ENCODE data around the gene TMEM151B.
A peak's percentile ranks its signal among the peaks of the same experiment; 100 is the strongest.
"Not testable (repeated sequence)": the region's sequence is repeated elsewhere in the genome, so short reads cannot be mapped to it uniquely, and the experiment has no call there.

The TMEM151B gene

GRCh38 chr6:44309092-44309491 is 38.8 kb downstream of the TMEM151B start:
- DNase-seq, result no peak

- no peak for DNase-seq
These were observed 39.4 kb downstream of the TMEM151B start for GRCh38 chr6:44309631-44310030.

- no peak for DNase-seq
These were observed 40.0 kb downstream of the TMEM151B start for GRCh38 chr6:44310241-44310640.

GRCh38 chr6:44311304-44311703 is 41.1 kb downstream of the TMEM151B start:
- DNase-seq, result no peak

- DNase-seq, result no peak
These were observed 41.5 kb downstream of the TMEM151B start for GRCh38 chr6:44311767-44312166.

GRCh38 chr6:44312901-44313788 is 42.9 kb downstream of the TMEM151B start, which contains the start of gene AARS2:
TSS of gene AARS2 (minus strand) at chr6:44313347. CDS start at chr6:44313323, 24 bp downstream.
- peak; percentile 89 for DNase-seq

- DNase-seq, result not testable (repeated sequence)
These were observed 44.4 kb downstream of the TMEM151B start for GRCh38 chr6:44314657-44315056.

- DNase-seq, result no peak
These were observed 45.3 kb downstream of the TMEM151B start for GRCh38 chr6:44315516-44315915.

- no peak for DNase-seq
These were observed 45.7 kb downstream of the TMEM151B start for GRCh38 chr6:44315951-44316350.

- DNase-seq, result no peak
These were observed 46.2 kb downstream of the TMEM151B start for GRCh38 chr6:44316481-44316880.

GRCh38 chr6:44317136-44317631 is 46.9 kb downstream of the TMEM151B start:
- not testable (repeated sequence) for DNase-seq

GRCh38 chr6:44321210-44321609 is 51.0 kb downstream of the TMEM151B start:
- DNase-seq, result no peak

GRCh38 chr6:44327096-44327495 is 56.8 kb downstream of the TMEM151B start:
- DNase-seq, result no peak

GRCh38 chr6:44327760-44328159 is 57.5 kb downstream of the TMEM151B start:
- no peak for DNase-seq

GRCh38 chr6:44328203-44328602 is 58.0 kb downstream of the TMEM151B start:
- not testable (repeated sequence) for DNase-seq

GRCh38 chr6:44329858-44330257 is 59.6 kb downstream of the TMEM151B start:
- DNase-seq, result no peak

- no peak for DNase-seq
These were observed 62.3 kb downstream of the TMEM151B start for GRCh38 chr6:44332585-44332984.

- no peak for DNase-seq
These were observed 63.1 kb downstream of the TMEM151B start for GRCh38 chr6:44333273-44333919.

GRCh38 chr6:44333942-44334341 is 63.7 kb downstream of the TMEM151B start:
- no peak for DNase-seq

- no peak for DNase-seq
These were observed 65.4 kb downstream of the TMEM151B start for GRCh38 chr6:44335631-44336030.

- peak; percentile 48 for DNase-seq
These were observed 68.2 kb downstream of the TMEM151B start for GRCh38 chr6:44338228-44339122.

GRCh38 chr6:44339301-44339700 is 69.1 kb downstream of the TMEM151B start:
- no peak for DNase-seq
